ENCODE data around the gene TLE5. TPM values are rescaled to one million over a fixed set of nuclear protein-coding genes. Genes with fewer than 3 reads are reported as not detected.
"Not testable (repeated sequence)": the region's sequence is repeated elsewhere in the genome, so short reads cannot be mapped to it uniquely, and the experiment has no call there.

Gene TLE5
- polyA plus RNA-seq, 1 donor from 2014 or later, result 153 TPM

GRCh38 chr19:3053780-3054179 is 8.5 kb downstream of the TLE5 start:
- H3K9me2 ChIP-seq (ENCODE audit: insufficient read depth, low read length), result no peaks in the 10 kb centered on the region
- H3K79me2 ChIP-seq (replicated peaks; ENCODE audit: insufficient read depth, low read length), result no peaks in the 10 kb centered on the region
- no peaks in the 10 kb centered on the region for H3K36me3 ChIP-seq (ENCODE audit: insufficient read depth, low read length)
- no peaks in the 10 kb centered on the region for H3K27me3 ChIP-seq (ENCODE audit: insufficient read depth, low read depth, low read length)
- H3K4me3 ChIP-seq (ENCODE audit: low read length), result no peak overlapping the region
- H3K27ac ChIP-seq (ENCODE audit: low read length), result no peak overlapping the region
- H3K4me2 ChIP-seq (ENCODE audit: low read length), result no peak overlapping the region
- H3K9ac ChIP-seq (ENCODE audit: low read length), result no peak overlapping the region
- no peaks in the 10 kb centered on the region for H4K20me1 ChIP-seq (ENCODE audit: insufficient read depth)
- no peaks in the 10 kb centered on the region for H3K9me3 ChIP-seq (ENCODE audit: low read length)
- H3F3A ChIP-seq (ENCODE audit: insufficient read depth, low read length, poor library complexity, severe bottlenecking), result no peaks in the 10 kb centered on the region
- H2AFZ ChIP-seq (ENCODE audit: low read depth, low read length), result no peak overlapping the region
- TF ChIP-seq POLR2AphosphoS5 (IDR thresholded peaks at IDR 0.05), result no peak
- TF ChIP-seq, protein P1, sequence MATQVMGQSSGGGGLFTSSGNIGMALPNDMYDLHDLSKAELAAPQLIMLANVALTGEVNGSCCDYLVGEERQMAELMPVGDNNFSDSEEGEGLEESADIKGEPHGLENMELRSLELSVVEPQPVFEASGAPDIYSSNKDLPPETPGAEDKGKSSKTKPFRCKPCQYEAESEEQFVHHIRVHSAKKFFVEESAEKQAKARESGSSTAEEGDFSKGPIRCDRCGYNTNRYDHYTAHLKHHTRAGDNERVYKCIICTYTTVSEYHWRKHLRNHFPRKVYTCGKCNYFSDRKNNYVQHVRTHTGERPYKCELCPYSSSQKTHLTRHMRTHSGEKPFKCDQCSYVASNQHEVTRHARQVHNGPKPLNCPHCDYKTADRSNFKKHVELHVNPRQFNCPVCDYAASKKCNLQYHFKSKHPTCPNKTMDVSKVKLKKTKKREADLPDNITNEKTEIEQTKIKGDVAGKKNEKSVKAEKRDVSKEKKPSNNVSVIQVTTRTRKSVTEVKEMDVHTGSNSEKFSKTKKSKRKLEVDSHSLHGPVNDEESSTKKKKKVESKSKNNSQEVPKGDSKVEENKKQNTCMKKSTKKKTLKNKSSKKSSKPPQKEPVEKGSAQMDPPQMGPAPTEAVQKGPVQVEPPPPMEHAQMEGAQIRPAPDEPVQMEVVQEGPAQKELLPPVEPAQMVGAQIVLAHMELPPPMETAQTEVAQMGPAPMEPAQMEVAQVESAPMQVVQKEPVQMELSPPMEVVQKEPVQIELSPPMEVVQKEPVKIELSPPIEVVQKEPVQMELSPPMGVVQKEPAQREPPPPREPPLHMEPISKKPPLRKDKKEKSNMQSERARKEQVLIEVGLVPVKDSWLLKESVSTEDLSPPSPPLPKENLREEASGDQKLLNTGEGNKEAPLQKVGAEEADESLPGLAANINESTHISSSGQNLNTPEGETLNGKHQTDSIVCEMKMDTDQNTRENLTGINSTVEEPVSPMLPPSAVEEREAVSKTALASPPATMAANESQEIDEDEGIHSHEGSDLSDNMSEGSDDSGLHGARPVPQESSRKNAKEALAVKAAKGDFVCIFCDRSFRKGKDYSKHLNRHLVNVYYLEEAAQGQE (IDR thresholded peaks at IDR 0.05; ENCODE audit: borderline replicate concordance), result no peak
- no peak for TF ChIP-seq MXI1 (conservative IDR thresholded peaks at IDR 0.05; ENCODE audit: poor library complexity, severe bottlenecking)

- no peak overlapping the region for H3K27ac ChIP-seq (ENCODE audit: low read length)
- no peak overlapping the region for H3K4me3 ChIP-seq (ENCODE audit: low read length)
- H3K9me3 ChIP-seq (ENCODE audit: low read length), result no peaks in the 10 kb centered on the region
- H3K79me2 ChIP-seq (replicated peaks; ENCODE audit: insufficient read depth, low read length), result no peaks in the 10 kb centered on the region
- TF ChIP-seq RAD21 (conservative IDR thresholded peaks at IDR 0.05), result no peak
- TF ChIP-seq, protein P1 (IDR thresholded peaks at IDR 0.05; ENCODE audit: borderline replicate concordance), result no peak
- TF ChIP-seq EP300 (conservative IDR thresholded peaks at IDR 0.05; ENCODE audit: poor library complexity, severe bottlenecking), result no peak
- TF ChIP-seq TAF1 (IDR thresholded peaks at IDR 0.05; ENCODE audit: low read depth), result no peak
- no peak for TF ChIP-seq POLR2AphosphoS5 (IDR thresholded peaks at IDR 0.05)
- no peak for TF ChIP-seq EZH2 (IDR thresholded peaks at IDR 0.05; ENCODE audit: borderline replicate concordance, insufficient read depth, low read length, poor library complexity, severe bottlenecking)
- TF ChIP-seq MXI1 (conservative IDR thresholded peaks at IDR 0.05; ENCODE audit: poor library complexity, severe bottlenecking), result no peak
- TF ChIP-seq, protein P2, sequence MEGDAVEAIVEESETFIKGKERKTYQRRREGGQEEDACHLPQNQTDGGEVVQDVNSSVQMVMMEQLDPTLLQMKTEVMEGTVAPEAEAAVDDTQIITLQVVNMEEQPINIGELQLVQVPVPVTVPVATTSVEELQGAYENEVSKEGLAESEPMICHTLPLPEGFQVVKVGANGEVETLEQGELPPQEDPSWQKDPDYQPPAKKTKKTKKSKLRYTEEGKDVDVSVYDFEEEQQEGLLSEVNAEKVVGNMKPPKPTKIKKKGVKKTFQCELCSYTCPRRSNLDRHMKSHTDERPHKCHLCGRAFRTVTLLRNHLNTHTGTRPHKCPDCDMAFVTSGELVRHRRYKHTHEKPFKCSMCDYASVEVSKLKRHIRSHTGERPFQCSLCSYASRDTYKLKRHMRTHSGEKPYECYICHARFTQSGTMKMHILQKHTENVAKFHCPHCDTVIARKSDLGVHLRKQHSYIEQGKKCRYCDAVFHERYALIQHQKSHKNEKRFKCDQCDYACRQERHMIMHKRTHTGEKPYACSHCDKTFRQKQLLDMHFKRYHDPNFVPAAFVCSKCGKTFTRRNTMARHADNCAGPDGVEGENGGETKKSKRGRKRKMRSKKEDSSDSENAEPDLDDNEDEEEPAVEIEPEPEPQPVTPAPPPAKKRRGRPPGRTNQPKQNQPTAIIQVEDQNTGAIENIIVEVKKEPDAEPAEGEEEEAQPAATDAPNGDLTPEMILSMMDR (IDR thresholded peaks at IDR 0.05; ENCODE audit: poor library complexity, severe bottlenecking), result no peak
- TF ChIP-seq SMC3 (conservative IDR thresholded peaks at IDR 0.05; ENCODE audit: poor library complexity), result no peak
- H3K36me3 ChIP-seq (ENCODE audit: insufficient read depth, low read length), result no peaks in the 10 kb centered on the region
- H4K20me1 ChIP-seq (ENCODE audit: insufficient read depth), result no peaks in the 10 kb centered on the region
- no peaks in the 10 kb centered on the region for H3K9me2 ChIP-seq (ENCODE audit: insufficient read depth, low read length)
- no peak overlapping the region for H3K4me2 ChIP-seq (ENCODE audit: low read length)
- H3F3A ChIP-seq (ENCODE audit: insufficient read depth, low read length, poor library complexity, severe bottlenecking), result no peaks in the 10 kb centered on the region
- H3K9ac ChIP-seq (ENCODE audit: low read length), result no peak overlapping the region
- no peak overlapping the region for H2AFZ ChIP-seq (ENCODE audit: low read depth, low read length)
- peaks cover under 1% of the 10 kb centered on the region for H3K27me3 ChIP-seq (ENCODE audit: insufficient read depth, low read depth, low read length)
Measured at GRCh38 chr19:3053218-3053621, 9.1 kb downstream of the TLE5 start.

GRCh38 chr19:3050016-3050415 is 12.3 kb downstream of the TLE5 start:
- not testable (repeated sequence) for H3K9me3 ChIP-seq (ENCODE audit: low read length); H3K9ac ChIP-seq (ENCODE audit: low read length); H3K4me2 ChIP-seq (ENCODE audit: low read length); H3K9me2 ChIP-seq (ENCODE audit: insufficient read depth, low read length); H3K79me2 ChIP-seq (replicated peaks; ENCODE audit: insufficient read depth, low read length); H2AFZ ChIP-seq (ENCODE audit: low read depth, low read length); H3K36me3 ChIP-seq (ENCODE audit: insufficient read depth, low read length); H3K4me3 ChIP-seq (ENCODE audit: low read length); H3K27ac ChIP-seq (ENCODE audit: low read length); H4K20me1 ChIP-seq (ENCODE audit: insufficient read depth); H3F3A ChIP-seq (ENCODE audit: insufficient read depth, low read length, poor library complexity, severe bottlenecking)
- H3K27me3 ChIP-seq (ENCODE audit: insufficient read depth, low read depth, low read length), result peaks cover 20% of the 10 kb centered on the region
